GM12864 (cell line): ENCODE results near the gene ROBO4.

Experiments
- DNase-seq: peaks from one replicate; pipeline ENCODE4 v3.0.0-alpha.2; 2011; ENCODE audit warnings: low read depth
- H3K4me3 ChIP-seq: 2 replicates; pipeline ENCODE4 v1.5.1; 2011; ENCODE audit warnings: mild to moderate bottlenecking, low read depth, low read length, control low read depth
- TF ChIP-seq, protein P1 (sequence below): IDR thresholded peaks from 2 replicates; pipeline ENCODE4 v1.5.1; 2011; ENCODE audit warnings: low read depth, mild to moderate bottlenecking, moderate library complexity, low read length, control low read depth, inconsistent platforms; ENCODE audit errors: missing control alignments

ROBO4 gene

DNA sequence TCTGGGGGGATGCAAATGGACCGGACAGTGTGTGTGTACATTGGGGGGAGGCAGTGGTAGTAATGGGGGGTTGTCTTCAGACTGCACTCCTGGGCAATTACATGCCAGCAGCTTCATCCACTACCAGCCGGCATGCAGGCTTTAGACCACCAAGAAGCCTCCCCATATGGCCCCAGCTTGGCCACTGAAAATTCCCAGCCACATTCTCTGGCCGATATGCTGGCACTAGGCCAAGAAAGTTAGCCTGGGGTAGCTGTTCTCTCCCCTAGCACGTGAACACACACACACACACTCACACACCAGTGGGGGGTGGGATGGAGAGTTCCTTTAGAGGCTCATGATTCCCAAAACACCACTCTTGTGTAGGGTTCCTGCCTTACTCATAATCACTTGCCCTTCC lies 36.0 kb downstream of the ROBO4 start:
- no peak overlapping the region for H3K4me3 ChIP-seq
- TF ChIP-seq, protein P1, sequence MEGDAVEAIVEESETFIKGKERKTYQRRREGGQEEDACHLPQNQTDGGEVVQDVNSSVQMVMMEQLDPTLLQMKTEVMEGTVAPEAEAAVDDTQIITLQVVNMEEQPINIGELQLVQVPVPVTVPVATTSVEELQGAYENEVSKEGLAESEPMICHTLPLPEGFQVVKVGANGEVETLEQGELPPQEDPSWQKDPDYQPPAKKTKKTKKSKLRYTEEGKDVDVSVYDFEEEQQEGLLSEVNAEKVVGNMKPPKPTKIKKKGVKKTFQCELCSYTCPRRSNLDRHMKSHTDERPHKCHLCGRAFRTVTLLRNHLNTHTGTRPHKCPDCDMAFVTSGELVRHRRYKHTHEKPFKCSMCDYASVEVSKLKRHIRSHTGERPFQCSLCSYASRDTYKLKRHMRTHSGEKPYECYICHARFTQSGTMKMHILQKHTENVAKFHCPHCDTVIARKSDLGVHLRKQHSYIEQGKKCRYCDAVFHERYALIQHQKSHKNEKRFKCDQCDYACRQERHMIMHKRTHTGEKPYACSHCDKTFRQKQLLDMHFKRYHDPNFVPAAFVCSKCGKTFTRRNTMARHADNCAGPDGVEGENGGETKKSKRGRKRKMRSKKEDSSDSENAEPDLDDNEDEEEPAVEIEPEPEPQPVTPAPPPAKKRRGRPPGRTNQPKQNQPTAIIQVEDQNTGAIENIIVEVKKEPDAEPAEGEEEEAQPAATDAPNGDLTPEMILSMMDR, result no peak
- DNase-seq, result no peak

DNA sequence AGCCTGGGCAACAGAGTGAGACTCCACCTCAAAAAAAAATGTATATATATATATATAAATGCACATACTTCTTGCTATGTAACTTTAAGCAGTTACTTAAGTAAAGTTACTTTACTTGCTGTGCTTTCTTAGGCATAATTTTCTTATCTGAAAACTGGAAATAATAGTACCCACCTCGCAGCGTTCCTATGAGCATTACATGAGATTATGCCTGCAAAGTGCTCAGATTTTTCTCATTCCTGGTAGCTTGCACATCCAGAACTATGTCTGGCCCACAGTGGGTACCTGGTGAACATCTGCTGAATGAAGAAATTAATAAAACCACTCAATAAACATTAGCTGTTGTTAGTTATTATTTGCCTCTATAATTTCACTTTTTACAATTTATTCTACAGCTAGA lies 38.5 kb downstream of the ROBO4 start:
- no peak overlapping the region for H3K4me3 ChIP-seq
- DNase-seq, result no peak
- TF ChIP-seq, protein P1, result no peak

DNA sequence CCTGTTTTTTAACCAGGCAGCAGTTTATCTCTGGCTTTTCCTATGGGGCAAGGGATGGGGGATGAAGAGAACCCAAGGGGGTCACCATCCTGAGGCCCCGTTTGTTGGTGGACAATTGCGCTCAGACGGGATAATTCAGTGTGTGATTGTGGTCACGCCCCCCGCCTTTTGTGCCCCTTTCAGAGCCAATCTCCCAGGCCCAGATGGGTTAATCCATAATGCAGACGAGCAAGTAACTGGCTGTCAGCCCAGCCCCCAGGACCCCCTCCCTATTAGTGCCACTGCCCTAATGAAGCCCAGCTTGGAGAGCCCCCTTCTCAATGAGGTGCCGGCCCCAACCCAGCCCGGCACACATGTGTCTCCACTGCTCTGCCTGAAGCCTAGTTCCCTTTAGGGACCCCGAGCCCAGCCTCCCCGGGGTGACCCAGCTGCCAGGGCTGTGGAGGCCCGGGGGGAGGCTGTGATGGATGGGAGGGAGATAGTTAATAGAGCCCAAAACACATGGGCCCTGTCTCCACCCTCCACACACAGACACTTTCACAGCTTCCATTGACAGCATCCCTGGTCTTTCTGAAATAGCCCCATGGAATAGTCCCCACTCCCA lies 51.5 kb downstream of the ROBO4 start:
- TF ChIP-seq, protein P1, result no peak
- no peak for DNase-seq
- no peak overlapping the region for H3K4me3 ChIP-seq

DNA sequence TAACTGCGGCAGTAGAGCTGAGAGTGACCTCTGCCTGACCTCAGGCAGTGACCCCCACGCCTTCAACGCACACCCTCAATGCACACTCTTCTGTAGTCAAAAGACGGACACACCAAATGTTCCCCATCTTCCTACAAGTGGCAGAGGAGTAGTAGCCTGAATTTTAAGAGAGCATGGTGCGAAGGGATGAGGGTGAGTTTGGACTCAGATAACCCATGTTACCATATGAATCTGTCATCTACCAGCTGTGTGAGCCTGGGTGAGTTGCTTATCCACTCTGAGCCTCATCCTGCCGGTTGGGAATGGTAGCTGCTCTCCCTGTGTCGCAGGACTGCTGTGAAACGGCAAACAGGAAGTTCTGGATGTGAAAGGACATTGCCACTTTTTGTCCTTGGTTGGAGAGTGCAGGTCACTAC lies 53.0 kb downstream of the ROBO4 start:
- TF ChIP-seq, protein P1, result no peak
- no peak for DNase-seq
- H3K4me3 ChIP-seq, result no peak overlapping the region

DNA sequence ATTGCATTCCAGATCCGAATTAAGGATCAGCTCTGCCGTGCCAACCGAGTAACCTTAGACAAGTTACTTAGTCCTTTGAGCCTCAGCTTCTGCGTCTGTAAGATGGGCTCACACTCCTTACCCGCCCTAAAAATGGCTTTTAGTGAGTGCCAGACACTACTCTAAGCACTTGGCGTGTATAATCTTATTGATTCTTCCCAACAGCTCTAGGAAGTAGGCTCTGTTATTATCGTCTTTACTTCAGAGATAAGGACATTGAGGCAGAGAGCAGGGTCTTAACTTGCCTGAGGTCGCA lies 54.1 kb downstream of the ROBO4 start:
- no peak for DNase-seq
- TF ChIP-seq, protein P1, result no peak
- H3K4me3 ChIP-seq, result no peak overlapping the region

GRCh38 chr11:124842305-124842704 lies 55.4 kb downstream of the ROBO4 start:
- no peak for DNase-seq
- TF ChIP-seq, protein P1, result no peak
- no peak overlapping the region for H3K4me3 ChIP-seq

DNA sequence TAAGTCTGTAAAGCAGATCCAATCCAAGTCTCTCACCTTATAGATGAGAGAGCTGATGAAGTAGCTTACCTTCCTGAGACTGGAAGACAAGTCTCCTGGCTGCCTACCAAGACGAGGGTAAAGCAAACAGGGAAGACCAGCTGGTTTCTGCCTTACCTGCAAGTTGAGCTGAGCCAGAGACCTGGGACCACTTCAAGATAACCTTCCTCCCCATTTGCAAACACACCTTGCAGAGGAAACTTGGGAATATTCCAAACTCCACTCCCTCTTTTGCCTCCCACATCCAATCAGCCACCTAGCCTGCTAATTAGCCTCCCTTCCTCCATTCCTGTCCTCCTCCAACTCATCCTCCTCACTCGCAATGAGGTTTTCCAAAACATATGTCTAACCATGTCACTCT lies 55.8 kb downstream of the ROBO4 start:
- no peak for DNase-seq
- TF ChIP-seq, protein P1, result no peak
- H3K4me3 ChIP-seq, result no peak overlapping the region
